Measurements from ENCODE around the gene TSPAN5.

The TSPAN5 gene

DNA sequence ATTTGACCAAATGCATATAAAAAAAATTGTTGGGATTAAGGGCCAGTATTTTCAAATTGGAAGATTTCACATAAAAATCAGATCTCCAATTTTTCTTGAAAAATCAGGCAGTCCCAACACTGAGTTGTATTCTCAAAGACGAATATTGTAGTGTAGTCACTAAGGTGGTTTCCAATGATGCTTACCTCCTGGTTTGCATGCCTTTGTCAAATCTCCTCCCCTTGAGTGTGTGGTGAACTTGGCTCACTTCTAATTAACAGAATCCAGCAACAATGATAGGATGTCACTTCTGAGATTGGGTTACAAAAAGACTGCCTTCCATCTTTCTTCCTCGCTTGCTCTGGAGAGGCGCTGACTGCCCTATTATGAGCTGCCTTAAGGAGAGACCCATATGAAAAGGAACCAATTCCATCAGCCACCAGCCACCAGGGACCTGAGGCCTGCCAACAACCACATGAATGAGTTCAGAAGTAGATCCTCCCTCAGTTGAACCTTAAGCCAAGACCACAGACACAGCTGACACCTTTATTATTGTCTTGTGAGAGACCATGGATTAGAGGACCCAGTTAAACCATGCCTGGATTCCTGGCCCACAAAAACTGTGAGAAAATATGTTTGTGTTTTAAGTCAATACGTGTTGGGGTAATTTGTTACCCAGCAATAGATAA lies 31.2 kb upstream of the TSPAN5 start:
- Histone ChIP-seq H3K4me3 (ENCODE audit: low read depth, low read length) (no peak overlapping the region), H3K4me1 (ENCODE audit: control insufficient read depth, insufficient read depth, low read length) (no peaks in the 10 kb centered on the region), H3K9me3 (ENCODE audit: control insufficient read depth, insufficient read depth, low read depth, low read length) (no peaks in the 10 kb centered on the region), H3K36me3 (ENCODE audit: control insufficient read depth in 2 of 2, insufficient read depth in 1 of 2, low read length in 2 of 2) (no peaks in the 10 kb centered on the region), H3K27ac (ENCODE audit: extremely low read depth, low read depth, low read length) (no peak overlapping the region)
- TF ChIP-seq EGR2 (tag by site-specific recombination; IDR thresholded peaks at IDR 0.05; ENCODE audit: low read depth) = no peak
- TF ChIP-seq ZNF521 (tag by site-specific recombination; IDR thresholded peaks at IDR 0.05) = no peak
- TF ChIP-seq ZBTB21 (tag by site-specific recombination; IDR thresholded peaks at IDR 0.05) = no peak
- no peak for TF ChIP-seq ZEB2 (tag by site-specific recombination; IDR thresholded peaks at IDR 0.05)
- POLR2A ChIA-PET = no interaction called here
- CTCF ChIA-PET = no interaction called here

DNA sequence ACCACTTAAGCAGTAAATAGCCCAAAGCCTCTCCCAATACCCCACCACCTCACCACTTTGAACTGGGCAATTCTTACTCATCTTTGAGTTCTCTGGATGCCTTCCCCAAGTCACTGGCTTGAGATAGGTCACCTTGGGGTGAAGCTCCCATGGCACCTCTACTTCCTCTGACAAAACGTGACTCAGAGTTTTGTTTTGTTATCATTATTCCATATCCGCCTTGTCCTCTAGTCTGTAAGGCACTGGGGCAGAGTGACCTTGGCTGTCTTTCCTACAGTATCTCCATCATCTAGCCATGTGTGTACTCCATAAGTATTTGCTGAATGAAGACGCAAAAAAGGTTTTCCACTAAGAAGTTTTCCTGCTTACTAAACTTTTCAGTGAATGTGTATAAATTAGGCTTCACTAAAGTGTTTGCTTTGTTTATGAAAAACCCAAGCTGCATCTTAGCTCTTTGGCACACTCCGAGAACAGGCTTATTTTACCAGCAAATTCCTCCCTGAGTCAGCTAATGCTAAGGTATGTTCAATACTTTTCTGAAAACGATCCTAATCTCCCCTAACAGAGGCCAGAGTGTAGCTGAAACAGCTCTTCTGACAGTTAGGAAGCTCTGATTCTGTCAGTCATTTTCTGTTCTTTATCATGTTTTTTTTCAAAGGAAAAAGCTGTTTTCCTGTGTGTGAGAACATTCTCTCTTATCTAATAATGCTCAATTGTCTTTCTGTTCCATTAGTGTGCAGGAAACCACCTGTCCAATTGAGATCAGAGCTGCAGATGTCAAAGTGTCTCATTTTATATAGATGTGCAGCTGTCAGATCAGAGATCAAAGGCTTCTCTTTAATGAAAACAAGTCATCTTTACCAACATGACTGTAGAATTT lies 30.2 kb upstream of the TSPAN5 start:
- Histone ChIP-seq H3K9me3 (ENCODE audit: control insufficient read depth, insufficient read depth, low read depth, low read length) (no peaks in the 10 kb centered on the region), H3K36me3 (ENCODE audit: control insufficient read depth in 2 of 2, insufficient read depth in 1 of 2, low read length in 2 of 2) (no peaks in the 10 kb centered on the region), H3K27ac (ENCODE audit: extremely low read depth, low read depth, low read length) (no peak overlapping the region), H3K4me3 (ENCODE audit: low read depth, low read length) (no peak overlapping the region), H3K4me1 (ENCODE audit: control insufficient read depth, insufficient read depth, low read length) (no peaks in the 10 kb centered on the region)
- no peak for TF ChIP-seq ZNF629 (tag by site-specific recombination; IDR thresholded peaks at IDR 0.05)
- ChIA-PET CTCF (interaction anchor here (0.9 kb wide), 1 partner anchor 221 kb away, joined by 5 read pairs; no protein-coding TSS in a partner anchor), POLR2A (no interaction called here)

DNA sequence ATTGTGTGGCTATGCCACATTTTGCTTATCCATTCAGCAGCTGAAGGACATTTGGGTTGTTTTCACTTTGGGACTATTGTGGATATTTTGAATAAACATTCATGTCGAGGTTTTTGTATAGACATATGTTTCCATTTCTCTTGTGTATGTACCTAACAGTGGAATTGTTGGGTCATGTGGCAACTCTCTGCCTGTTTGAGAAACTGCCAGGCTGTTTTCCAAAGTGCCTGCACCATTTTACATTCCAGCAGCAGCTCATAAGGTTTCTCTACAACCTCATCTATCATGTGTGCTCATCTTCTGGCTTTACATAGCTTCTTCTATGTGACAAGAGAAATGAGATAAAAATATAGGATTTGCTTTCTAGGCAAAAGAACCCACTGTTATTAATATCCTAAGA lies 29.5 kb upstream of the TSPAN5 start:
- H3K4me1 ChIP-seq (ENCODE audit: control insufficient read depth, insufficient read depth, low read length) = no peaks in the 10 kb centered on the region
- H3K36me3 ChIP-seq (ENCODE audit: control insufficient read depth in 2 of 2, insufficient read depth in 1 of 2, low read length in 2 of 2) = no peaks in the 10 kb centered on the region
- CTCF ChIA-PET = interaction anchor here (0.6 kb wide), 1 partner anchor 387 kb away, joined by 5 read pairs; no protein-coding TSS in a partner anchor
- POLR2A ChIA-PET = no interaction called here
- no peak overlapping the region for H3K4me3 ChIP-seq (ENCODE audit: low read depth, low read length)
- no peak overlapping the region for H3K27ac ChIP-seq (ENCODE audit: extremely low read depth, low read depth, low read length)
- H3K9me3 ChIP-seq (ENCODE audit: control insufficient read depth, insufficient read depth, low read depth, low read length) = no peaks in the 10 kb centered on the region
- TF ChIP-seq KLF10 (tag by site-specific recombination; IDR thresholded peaks at IDR 0.05) (no peak), ZNF19 (tag by site-specific recombination; IDR thresholded peaks at IDR 0.05; ENCODE audit: low read depth) (no peak), ZNF302 (tag by site-specific recombination; IDR thresholded peaks at IDR 0.05; ENCODE audit: low read depth) (no peak), ZNF121 (tag by site-specific recombination; IDR thresholded peaks at IDR 0.05) (no peak), ZNF132 (tag by site-specific recombination; IDR thresholded peaks at IDR 0.05; ENCODE audit: borderline replicate concordance) (no peak), ZBTB48 (tag by site-specific recombination; IDR thresholded peaks at IDR 0.05) (no peak)
- TF ChIP-seq, protein P1, sequence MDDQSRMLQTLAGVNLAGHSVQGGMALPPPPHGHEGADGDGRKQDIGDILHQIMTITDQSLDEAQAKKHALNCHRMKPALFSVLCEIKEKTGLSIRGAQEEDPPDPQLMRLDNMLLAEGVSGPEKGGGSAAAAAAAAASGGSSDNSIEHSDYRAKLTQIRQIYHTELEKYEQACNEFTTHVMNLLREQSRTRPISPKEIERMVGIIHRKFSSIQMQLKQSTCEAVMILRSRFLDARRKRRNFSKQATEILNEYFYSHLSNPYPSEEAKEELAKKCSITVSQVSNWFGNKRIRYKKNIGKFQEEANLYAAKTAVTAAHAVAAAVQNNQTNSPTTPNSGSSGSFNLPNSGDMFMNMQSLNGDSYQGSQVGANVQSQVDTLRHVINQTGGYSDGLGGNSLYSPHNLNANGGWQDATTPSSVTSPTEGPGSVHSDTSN (CRISPR knock-in tag; IDR thresholded peaks at IDR 0.05) = no peak
- TF ChIP-seq, protein P2, sequence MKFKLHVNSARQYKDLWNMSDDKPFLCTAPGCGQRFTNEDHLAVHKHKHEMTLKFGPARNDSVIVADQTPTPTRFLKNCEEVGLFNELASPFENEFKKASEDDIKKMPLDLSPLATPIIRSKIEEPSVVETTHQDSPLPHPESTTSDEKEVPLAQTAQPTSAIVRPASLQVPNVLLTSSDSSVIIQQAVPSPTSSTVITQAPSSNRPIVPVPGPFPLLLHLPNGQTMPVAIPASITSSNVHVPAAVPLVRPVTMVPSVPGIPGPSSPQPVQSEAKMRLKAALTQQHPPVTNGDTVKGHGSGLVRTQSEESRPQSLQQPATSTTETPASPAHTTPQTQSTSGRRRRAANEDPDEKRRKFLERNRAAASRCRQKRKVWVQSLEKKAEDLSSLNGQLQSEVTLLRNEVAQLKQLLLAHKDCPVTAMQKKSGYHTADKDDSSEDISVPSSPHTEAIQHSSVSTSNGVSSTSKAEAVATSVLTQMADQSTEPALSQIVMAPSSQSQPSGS (tag by site-specific recombination; IDR thresholded peaks at IDR 0.05; ENCODE audit: low read depth) = no peak
- TF ChIP-seq, protein P3, sequence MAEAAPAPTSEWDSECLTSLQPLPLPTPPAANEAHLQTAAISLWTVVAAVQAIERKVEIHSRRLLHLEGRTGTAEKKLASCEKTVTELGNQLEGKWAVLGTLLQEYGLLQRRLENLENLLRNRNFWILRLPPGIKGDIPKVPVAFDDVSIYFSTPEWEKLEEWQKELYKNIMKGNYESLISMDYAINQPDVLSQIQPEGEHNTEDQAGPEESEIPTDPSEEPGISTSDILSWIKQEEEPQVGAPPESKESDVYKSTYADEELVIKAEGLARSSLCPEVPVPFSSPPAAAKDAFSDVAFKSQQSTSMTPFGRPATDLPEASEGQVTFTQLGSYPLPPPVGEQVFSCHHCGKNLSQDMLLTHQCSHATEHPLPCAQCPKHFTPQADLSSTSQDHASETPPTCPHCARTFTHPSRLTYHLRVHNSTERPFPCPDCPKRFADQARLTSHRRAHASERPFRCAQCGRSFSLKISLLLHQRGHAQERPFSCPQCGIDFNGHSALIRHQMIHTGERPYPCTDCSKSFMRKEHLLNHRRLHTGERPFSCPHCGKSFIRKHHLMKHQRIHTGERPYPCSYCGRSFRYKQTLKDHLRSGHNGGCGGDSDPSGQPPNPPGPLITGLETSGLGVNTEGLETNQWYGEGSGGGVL (tag by site-specific recombination; IDR thresholded peaks at IDR 0.05) = no peak
- TF ChIP-seq, protein P4, sequence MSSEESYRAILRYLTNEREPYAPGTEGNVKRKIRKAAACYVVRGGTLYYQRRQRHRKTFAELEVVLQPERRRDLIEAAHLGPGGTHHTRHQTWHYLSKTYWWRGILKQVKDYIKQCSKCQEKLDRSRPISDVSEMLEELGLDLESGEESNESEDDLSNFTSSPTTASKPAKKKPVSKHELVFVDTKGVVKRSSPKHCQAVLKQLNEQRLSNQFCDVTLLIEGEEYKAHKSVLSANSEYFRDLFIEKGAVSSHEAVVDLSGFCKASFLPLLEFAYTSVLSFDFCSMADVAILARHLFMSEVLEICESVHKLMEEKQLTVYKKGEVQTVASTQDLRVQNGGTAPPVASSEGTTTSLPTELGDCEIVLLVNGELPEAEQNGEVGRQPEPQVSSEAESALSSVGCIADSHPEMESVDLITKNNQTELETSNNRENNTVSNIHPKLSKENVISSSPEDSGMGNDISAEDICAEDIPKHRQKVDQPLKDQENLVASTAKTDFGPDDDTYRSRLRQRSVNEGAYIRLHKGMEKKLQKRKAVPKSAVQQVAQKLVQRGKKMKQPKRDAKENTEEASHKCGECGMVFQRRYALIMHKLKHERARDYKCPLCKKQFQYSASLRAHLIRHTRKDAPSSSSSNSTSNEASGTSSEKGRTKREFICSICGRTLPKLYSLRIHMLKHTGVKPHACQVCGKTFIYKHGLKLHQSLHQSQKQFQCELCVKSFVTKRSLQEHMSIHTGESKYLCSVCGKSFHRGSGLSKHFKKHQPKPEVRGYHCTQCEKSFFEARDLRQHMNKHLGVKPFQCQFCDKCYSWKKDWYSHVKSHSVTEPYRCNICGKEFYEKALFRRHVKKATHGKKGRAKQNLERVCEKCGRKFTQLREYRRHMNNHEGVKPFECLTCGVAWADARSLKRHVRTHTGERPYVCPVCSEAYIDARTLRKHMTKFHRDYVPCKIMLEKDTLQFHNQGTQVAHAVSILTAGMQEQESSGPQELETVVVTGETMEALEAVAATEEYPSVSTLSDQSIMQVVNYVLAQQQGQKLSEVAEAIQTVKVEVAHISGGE (tag by site-specific recombination; conservative IDR thresholded peaks at IDR 0.05; ENCODE audit: low read depth) = no peak
- TF ChIP-seq, protein P5, sequence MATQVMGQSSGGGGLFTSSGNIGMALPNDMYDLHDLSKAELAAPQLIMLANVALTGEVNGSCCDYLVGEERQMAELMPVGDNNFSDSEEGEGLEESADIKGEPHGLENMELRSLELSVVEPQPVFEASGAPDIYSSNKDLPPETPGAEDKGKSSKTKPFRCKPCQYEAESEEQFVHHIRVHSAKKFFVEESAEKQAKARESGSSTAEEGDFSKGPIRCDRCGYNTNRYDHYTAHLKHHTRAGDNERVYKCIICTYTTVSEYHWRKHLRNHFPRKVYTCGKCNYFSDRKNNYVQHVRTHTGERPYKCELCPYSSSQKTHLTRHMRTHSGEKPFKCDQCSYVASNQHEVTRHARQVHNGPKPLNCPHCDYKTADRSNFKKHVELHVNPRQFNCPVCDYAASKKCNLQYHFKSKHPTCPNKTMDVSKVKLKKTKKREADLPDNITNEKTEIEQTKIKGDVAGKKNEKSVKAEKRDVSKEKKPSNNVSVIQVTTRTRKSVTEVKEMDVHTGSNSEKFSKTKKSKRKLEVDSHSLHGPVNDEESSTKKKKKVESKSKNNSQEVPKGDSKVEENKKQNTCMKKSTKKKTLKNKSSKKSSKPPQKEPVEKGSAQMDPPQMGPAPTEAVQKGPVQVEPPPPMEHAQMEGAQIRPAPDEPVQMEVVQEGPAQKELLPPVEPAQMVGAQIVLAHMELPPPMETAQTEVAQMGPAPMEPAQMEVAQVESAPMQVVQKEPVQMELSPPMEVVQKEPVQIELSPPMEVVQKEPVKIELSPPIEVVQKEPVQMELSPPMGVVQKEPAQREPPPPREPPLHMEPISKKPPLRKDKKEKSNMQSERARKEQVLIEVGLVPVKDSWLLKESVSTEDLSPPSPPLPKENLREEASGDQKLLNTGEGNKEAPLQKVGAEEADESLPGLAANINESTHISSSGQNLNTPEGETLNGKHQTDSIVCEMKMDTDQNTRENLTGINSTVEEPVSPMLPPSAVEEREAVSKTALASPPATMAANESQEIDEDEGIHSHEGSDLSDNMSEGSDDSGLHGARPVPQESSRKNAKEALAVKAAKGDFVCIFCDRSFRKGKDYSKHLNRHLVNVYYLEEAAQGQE (tag by site-specific recombination; IDR thresholded peaks at IDR 0.05) = no peak

Data from HEK293 (cell line).